ENCODE measurements around the gene L3MBTL4.
"Not testable (repeated sequence)": the region's sequence is repeated elsewhere in the genome, so short reads cannot be mapped to it uniquely, and the experiment has no call there.

Gene L3MBTL4

GRCh38 chr18:6294148-6294784, 120.4 kb downstream of the L3MBTL4 start:
- no peak for DNase-seq

GRCh38 chr18:6289843-6290242, 124.9 kb downstream of the L3MBTL4 start:
- no peak for DNase-seq

GRCh38 chr18:6286585-6286984, 128.1 kb downstream of the L3MBTL4 start:
- no peak for DNase-seq

- no peak for DNase-seq
Measured at GRCh38 chr18:6284761-6285160, 129.9 kb downstream of the L3MBTL4 start.

GRCh38 chr18:6284300-6284699, 130.4 kb downstream of the L3MBTL4 start:
- no peak for DNase-seq

GRCh38 chr18:6281874-6282273, 132.8 kb downstream of the L3MBTL4 start:
- DNase-seq = no peak

GRCh38 chr18:6280211-6280743, 134.4 kb downstream of the L3MBTL4 start:
- no peak for DNase-seq

GRCh38 chr18:6279308-6279707, 135.4 kb downstream of the L3MBTL4 start:
- DNase-seq = no peak

GRCh38 chr18:6273423-6273822, 141.3 kb downstream of the L3MBTL4 start:
- DNase-seq = no peak

- not testable (repeated sequence) for DNase-seq
Measured at GRCh38 chr18:6272144-6272543, 142.6 kb downstream of the L3MBTL4 start.

- DNase-seq = no peak
Measured at GRCh38 chr18:6271585-6271984, 143.1 kb downstream of the L3MBTL4 start.

- DNase-seq = no peak
Measured at GRCh38 chr18:6270771-6271216, 143.9 kb downstream of the L3MBTL4 start.

- DNase-seq = no peak
Measured at GRCh38 chr18:6269660-6270332, 144.9 kb downstream of the L3MBTL4 start.

GRCh38 chr18:6266212-6266611, 148.5 kb downstream of the L3MBTL4 start:
- DNase-seq = no peak

GRCh38 chr18:6261938-6262337, 152.8 kb downstream of the L3MBTL4 start:
- no peak for DNase-seq

- not testable (repeated sequence) for DNase-seq
Measured at GRCh38 chr18:6259324-6259723, 155.4 kb downstream of the L3MBTL4 start.

- no peak for DNase-seq
Measured at GRCh38 chr18:6257950-6258349, 156.8 kb downstream of the L3MBTL4 start.

GRCh38 chr18:6256521-6256920, 158.2 kb downstream of the L3MBTL4 start:
- DNase-seq = no peak

GRCh38 chr18:6255886-6256285, 158.8 kb downstream of the L3MBTL4 start:
- no peak for DNase-seq

GRCh38 chr18:6255116-6255705, 159.5 kb downstream of the L3MBTL4 start:
- no peak for DNase-seq

- DNase-seq = no peak
Measured at GRCh38 chr18:6254456-6254855, 160.3 kb downstream of the L3MBTL4 start.

GRCh38 chr18:6251084-6251483, 163.6 kb downstream of the L3MBTL4 start:
- DNase-seq = no peak

- DNase-seq = no peak
Measured at GRCh38 chr18:6249788-6250187, 164.9 kb downstream of the L3MBTL4 start.

GRCh38 chr18:6249170-6249569, 165.5 kb downstream of the L3MBTL4 start:
- no peak for DNase-seq
